ENCODE results near the gene KIAA1328.

GRCh38 chr18:37162551-37162950 lies 333.6 kb downstream of the KIAA1328 start:
- no peak for TF ChIP-seq POLR2A (IDR thresholded peaks at IDR 0.05)
- TF ChIP-seq CTCF (IDR thresholded peaks at IDR 0.05): no peak
- no peak for TF ChIP-seq POLR2AphosphoS5 (IDR thresholded peaks at IDR 0.05)
